ACC112 (cell line): Measurements from ENCODE around the gene TRAPPC3L.

Source experiments
- H2AFZ ChIP-seq: fragments of 200-600 bp; sonication (generic); one replicate; pipeline ENCODE4 v1.6.0; 2017; ENCODE audit warnings: antibody characterized with exemption, low read length; ENCODE audit not compliant: unreplicated experiment
- H3K27ac ChIP-seq: fragments of 200-600 bp; sonication (generic); 2 replicates; pipeline ENCODE4 v1.5.1; 2014; ENCODE audit warnings: low read depth, mild to moderate bottlenecking, antibody characterized with exemption, low read length, moderate library complexity
- H3K27me3 ChIP-seq: fragments of 200-600 bp; sonication (generic); 2 replicates; pipeline ENCODE4 v1.6.1; 2014; ENCODE audit warnings: mild to moderate bottlenecking, antibody characterized with exemption, low read length, moderate library complexity, mixed read lengths; ENCODE audit not compliant: insufficient read depth
- H3K36me3 ChIP-seq: fragments of 200-600 bp; sonication (generic); 2 replicates; pipeline ENCODE4 v1.6.1; 2016; ENCODE audit warnings: mild to moderate bottlenecking, antibody characterized with exemption, low read length, moderate library complexity, mixed read lengths; ENCODE audit not compliant: insufficient read depth
- H3K4me1 ChIP-seq: fragments of 200-600 bp; sonication (generic); one replicate; pipeline ENCODE4 v1.6.1; 2016; ENCODE audit warnings: low read length, mixed read lengths; ENCODE audit not compliant: insufficient read depth, unreplicated experiment, control insufficient read depth
- H3K4me3 ChIP-seq: fragments of 200-600 bp; sonication (generic); 2 replicates; pipeline ENCODE4 v1.5.1; 2014; ENCODE audit warnings: mild to moderate bottlenecking, low read depth, low read length
- H3K79me2 ChIP-seq: fragments of 200-600 bp; sonication (generic); one replicate; pipeline ENCODE4 v1.6.0; 2016; ENCODE audit warnings: low read length; ENCODE audit not compliant: control insufficient read depth, unreplicated experiment, insufficient read depth

The TRAPPC3L gene

GRCh38 chr6:116515141-116515540 is 30.3 kb downstream of the TRAPPC3L start:
- H2AFZ ChIP-seq, result no peak overlapping the region

GRCh38 chr6:116514111-116514510 is 31.4 kb downstream of the TRAPPC3L start:
- Histone ChIP-seq H3K27me3 (no peaks in the 10 kb centered on the region), H3K4me1 (peaks cover 13% of the 10 kb centered on the region), H3K27ac (no peak overlapping the region), H3K4me3 (peak overlapping the region; percentile 81), H3K36me3 (peaks cover 6% of the 10 kb centered on the region; the same call in 1 of the 2 replicates), H3K79me2 (peaks cover 31% of the 10 kb centered on the region), H2AFZ (no peak overlapping the region)

More at GRCh38 chr6:116515141-116515540, 30.3 kb downstream of the TRAPPC3L start:
- H3K27me3 ChIP-seq, result no peaks in the 10 kb centered on the region
- peaks cover 6% of the 10 kb centered on the region; the same call in 1 of the 2 replicates for H3K36me3 ChIP-seq
- H3K79me2 ChIP-seq, result peaks cover 31% of the 10 kb centered on the region
- peaks cover 13% of the 10 kb centered on the region for H3K4me1 ChIP-seq
- H3K27ac ChIP-seq, result no peak overlapping the region
- no peak overlapping the region for H3K4me3 ChIP-seq

- peak overlapping the region; percentile 99 for H2AFZ ChIP-seq
- peaks cover 13% of the 10 kb centered on the region for H3K4me1 ChIP-seq
- H3K79me2 ChIP-seq, result peaks cover 31% of the 10 kb centered on the region
- peak overlapping the region; percentile 81 for H3K4me3 ChIP-seq
- no peaks in the 10 kb centered on the region for H3K27me3 ChIP-seq
- peaks cover 6% of the 10 kb centered on the region; the same call in 1 of the 2 replicates for H3K36me3 ChIP-seq
- H3K27ac ChIP-seq, result peak overlapping the region; percentile 83
Measured at GRCh38 chr6:116513224-116513875, 32.1 kb downstream of the TRAPPC3L start.

GRCh38 chr6:116512734-116513133 is 32.8 kb downstream of the TRAPPC3L start:
- peak overlapping the region; percentile 81 for H3K4me3 ChIP-seq
- H3K27me3 ChIP-seq, result no peaks in the 10 kb centered on the region
- peak overlapping the region; percentile 99 for H2AFZ ChIP-seq
- peaks cover 6% of the 10 kb centered on the region; the same call in 1 of the 2 replicates for H3K36me3 ChIP-seq
- H3K4me1 ChIP-seq, result peaks cover 13% of the 10 kb centered on the region
- H3K79me2 ChIP-seq, result peaks cover 31% of the 10 kb centered on the region
- peak overlapping the region; percentile 83 for H3K27ac ChIP-seq

GRCh38 chr6:116512111-116512559 is 33.3 kb downstream of the TRAPPC3L start:
- Histone ChIP-seq H3K27ac (peak overlapping the region; percentile 83), H3K4me3 (peak overlapping the region; percentile 81)

GRCh38 chr6:116511424-116512110 is 33.9 kb downstream of the TRAPPC3L start, which contains the start of gene CALHM5:
Gene CALHM5 (plus strand): TSS chr6:116511639. CDS start chr6:116511697, 58 bp downstream.
- peak within 1 kb of the TSS; percentile 99 for H2AFZ ChIP-seq

More at GRCh38 chr6:116512111-116512559, 33.3 kb downstream of the TRAPPC3L start:
- peaks cover 13% of the 10 kb centered on the region for H3K4me1 ChIP-seq
- no peaks in the 10 kb centered on the region for H3K27me3 ChIP-seq
- peaks cover 6% of the 10 kb centered on the region; the same call in 1 of the 2 replicates for H3K36me3 ChIP-seq
- H3K79me2 ChIP-seq, result peaks cover 31% of the 10 kb centered on the region
- peak overlapping the region; percentile 99 for H2AFZ ChIP-seq

GRCh38 chr6:116508527-116508926 is 37.0 kb downstream of the TRAPPC3L start:
- Histone ChIP-seq H3K36me3 (no peaks in the 10 kb centered on the region), H3K27ac (no peak overlapping the region), H2AFZ (no peak overlapping the region), H3K4me3 (no peak overlapping the region), H3K4me1 (peaks cover 7% of the 10 kb centered on the region), H3K79me2 (peaks cover 12% of the 10 kb centered on the region), H3K27me3 (no peaks in the 10 kb centered on the region)

More at GRCh38 chr6:116511424-116512110, 33.9 kb downstream of the TRAPPC3L start, which contains the start of gene CALHM5:
- Histone ChIP-seq H3K4me3 (peak within 1 kb of the TSS; percentile 81), H3K79me2 (peaks cover 31% of the 10 kb centered on the region), H3K4me1 (peaks cover 13% of the 10 kb centered on the region), H3K27me3 (no peaks in the 10 kb centered on the region), H3K27ac (peak within 1 kb of the TSS; percentile 83), H3K36me3 (peaks cover 6% of the 10 kb centered on the region; the same call in 1 of the 2 replicates)

- Histone ChIP-seq H3K27me3 (no peaks in the 10 kb centered on the region), H3K4me3 (no peak overlapping the region), H3K27ac (no peak overlapping the region), H3K4me1 (no peaks in the 10 kb centered on the region), H2AFZ (peak overlapping the region; percentile 38), H3K36me3 (no peaks in the 10 kb centered on the region), H3K79me2 (no peaks in the 10 kb centered on the region)
Measured at GRCh38 chr6:116507324-116507723, 38.2 kb downstream of the TRAPPC3L start.

- Histone ChIP-seq H3K27ac (no peak overlapping the region), H3K4me1 (no peaks in the 10 kb centered on the region), H3K36me3 (no peaks in the 10 kb centered on the region), H3K4me3 (no peak overlapping the region), H2AFZ (no peak overlapping the region), H3K27me3 (no peaks in the 10 kb centered on the region), H3K79me2 (no peaks in the 10 kb centered on the region)
Measured at GRCh38 chr6:116500969-116501433, 44.5 kb downstream of the TRAPPC3L start.

GRCh38 chr6:116497113-116497676 is 48.3 kb downstream of the TRAPPC3L start:
- Histone ChIP-seq H3K27me3 (no peaks in the 10 kb centered on the region), H3K36me3 (no peaks in the 10 kb centered on the region), H3K4me1 (no peaks in the 10 kb centered on the region), H3K79me2 (no peaks in the 10 kb centered on the region), H3K27ac (no peak overlapping the region), H2AFZ (no peak overlapping the region), H3K4me3 (no peak overlapping the region)
